MM.1S (cell line): Measurements from ENCODE around the gene ACTL7B.

Experiments
- EZH2 ChIP-seq: fragments of 300-600 bp; sonication (generic); optimal IDR thresholded peaks from 2 replicates; pipeline ENCODE3; 2017; ENCODE audit warnings: low read depth, mild to moderate bottlenecking, antibody characterized with exemption, low read length, mixed read lengths
- TF ChIP-seq, protein P1 (sequence below): fragments of 300-600 bp; sonication (generic); IDR thresholded peaks from 2 replicates; pipeline ENCODE4 v1.5.1; 2016; ENCODE audit warnings: antibody characterized with exemption, low read length, mixed read lengths

DNA sequence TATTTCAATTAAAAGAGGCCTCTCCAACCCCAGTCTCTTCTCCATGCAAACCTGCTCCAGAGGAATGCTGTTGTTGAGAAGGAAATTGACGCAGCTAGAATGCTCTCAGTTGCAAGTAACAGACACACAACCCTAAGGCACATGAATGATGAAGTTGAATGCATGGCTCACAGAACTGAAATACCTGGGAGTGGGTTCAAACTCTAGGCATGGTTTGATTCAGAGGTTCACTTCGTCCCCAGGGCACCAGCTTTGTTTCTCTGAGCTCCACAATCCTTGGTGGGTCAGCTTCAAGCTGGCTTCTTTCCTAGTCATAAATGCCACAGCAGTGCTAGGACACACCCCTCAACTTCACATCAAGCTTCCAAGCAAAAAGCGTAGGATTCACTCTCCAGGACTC, 4.6 kb downstream of the ACTL7B start:
- TF ChIP-seq, protein P1, sequence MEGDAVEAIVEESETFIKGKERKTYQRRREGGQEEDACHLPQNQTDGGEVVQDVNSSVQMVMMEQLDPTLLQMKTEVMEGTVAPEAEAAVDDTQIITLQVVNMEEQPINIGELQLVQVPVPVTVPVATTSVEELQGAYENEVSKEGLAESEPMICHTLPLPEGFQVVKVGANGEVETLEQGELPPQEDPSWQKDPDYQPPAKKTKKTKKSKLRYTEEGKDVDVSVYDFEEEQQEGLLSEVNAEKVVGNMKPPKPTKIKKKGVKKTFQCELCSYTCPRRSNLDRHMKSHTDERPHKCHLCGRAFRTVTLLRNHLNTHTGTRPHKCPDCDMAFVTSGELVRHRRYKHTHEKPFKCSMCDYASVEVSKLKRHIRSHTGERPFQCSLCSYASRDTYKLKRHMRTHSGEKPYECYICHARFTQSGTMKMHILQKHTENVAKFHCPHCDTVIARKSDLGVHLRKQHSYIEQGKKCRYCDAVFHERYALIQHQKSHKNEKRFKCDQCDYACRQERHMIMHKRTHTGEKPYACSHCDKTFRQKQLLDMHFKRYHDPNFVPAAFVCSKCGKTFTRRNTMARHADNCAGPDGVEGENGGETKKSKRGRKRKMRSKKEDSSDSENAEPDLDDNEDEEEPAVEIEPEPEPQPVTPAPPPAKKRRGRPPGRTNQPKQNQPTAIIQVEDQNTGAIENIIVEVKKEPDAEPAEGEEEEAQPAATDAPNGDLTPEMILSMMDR = no peak
- no peak for TF ChIP-seq EZH2
